Right renal pelvis (tissue), 4 donors: ENCODE measurements around the gene CCDC170. TPM values are rescaled to one million over a fixed set of nuclear protein-coding genes. Genes with fewer than 3 reads are reported as not detected.
"Not testable (repeated sequence)": the region's sequence is repeated elsewhere in the genome, so short reads cannot be mapped to it uniquely, and the experiment has no call there.

Source experiments
- DNase-seq, 4 donors: peaks; one replicate each; pipeline ENCODE4 v3.0.0-alpha.2; 2013; ENCODE audit warnings: low read depth in 4 of 4, low spot score in 3 of 4, missing footprints in 1 of 4
- polyA plus RNA-seq, 4 donors: library from polyadenylated mRNA; unstranded; fragments of 120-200 nt; gene quantifications; one replicate each; pipeline ENCODE4 v1.2.1, GENCODE V29; 2013; ENCODE audit not compliant: insufficient read length in 4 of 4

CCDC170 gene
- polyA plus RNA-seq, 4 donors, result 2.1 to 3.6 (median 2.8) TPM

DNA sequence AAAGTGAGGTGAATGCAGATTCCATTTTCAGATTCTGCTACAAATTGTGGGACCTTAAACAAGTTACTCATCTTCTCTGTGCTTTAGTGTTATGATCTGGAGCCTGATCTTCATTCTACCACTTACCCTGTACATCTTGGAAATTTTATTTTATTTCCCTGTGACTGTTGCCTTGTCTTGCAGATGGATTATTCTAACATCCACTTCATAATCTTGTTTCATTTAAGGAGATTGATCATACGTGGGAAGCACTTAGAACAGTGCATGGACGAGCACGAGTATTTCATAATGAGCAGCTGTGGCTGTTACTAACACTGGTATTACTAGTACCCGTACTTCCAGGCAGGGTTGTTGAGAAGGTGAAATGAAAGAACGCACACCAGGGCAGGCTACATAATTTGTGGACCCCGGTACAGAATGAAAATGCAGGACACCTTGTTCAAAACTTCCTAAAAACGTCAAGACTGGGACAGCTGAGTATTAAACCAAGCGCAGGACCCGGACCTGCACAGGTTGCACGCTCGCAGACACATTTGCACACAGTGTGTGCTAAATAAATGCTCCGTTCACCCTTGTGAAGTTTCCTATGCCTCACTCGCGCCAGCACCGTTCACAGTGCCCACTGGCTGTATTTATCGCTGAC is 535 bp upstream of the CCDC170 start:
- no peak for DNase-seq

DNA sequence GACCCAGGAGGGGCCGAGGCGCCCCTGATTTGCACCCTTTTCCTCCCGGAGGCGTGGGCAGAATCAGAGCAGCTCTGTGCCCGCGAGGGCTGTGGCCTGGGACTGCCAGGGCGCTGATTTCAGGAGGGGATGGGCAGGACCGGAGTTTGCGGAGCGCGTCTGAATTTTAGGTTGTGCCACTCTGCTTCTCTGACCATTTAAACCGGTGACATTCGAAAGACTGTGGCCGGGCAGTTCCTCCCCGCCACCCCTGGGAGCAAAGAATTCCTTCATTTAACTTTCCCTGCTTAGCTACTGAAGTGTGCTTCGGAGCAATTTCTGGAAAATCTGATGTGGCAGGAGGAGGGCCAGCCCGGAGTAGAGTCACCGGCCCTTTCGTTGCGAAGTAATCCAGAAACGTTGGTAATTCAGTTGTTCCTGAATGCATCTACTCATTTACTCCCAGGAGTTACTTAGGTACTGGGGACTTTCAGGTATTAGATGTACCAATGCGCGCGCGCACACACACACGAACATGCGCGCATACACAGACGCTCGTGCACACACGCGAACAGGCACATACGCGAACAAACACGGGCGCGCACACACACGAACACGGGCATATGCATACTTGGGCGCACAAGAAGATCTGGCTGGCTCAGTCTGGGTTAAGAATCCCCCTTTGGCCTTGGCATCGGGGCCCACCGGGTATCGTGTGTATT is 568 bp downstream of the CCDC170 start:
- DNase-seq, result peak in 3 of 4 donors; percentile 34 to 45 (median 38)

- DNase-seq, result no peak
Measured at GRCh38 chr6:151494936-151495320, 1.1 kb downstream of the CCDC170 start.

DNA sequence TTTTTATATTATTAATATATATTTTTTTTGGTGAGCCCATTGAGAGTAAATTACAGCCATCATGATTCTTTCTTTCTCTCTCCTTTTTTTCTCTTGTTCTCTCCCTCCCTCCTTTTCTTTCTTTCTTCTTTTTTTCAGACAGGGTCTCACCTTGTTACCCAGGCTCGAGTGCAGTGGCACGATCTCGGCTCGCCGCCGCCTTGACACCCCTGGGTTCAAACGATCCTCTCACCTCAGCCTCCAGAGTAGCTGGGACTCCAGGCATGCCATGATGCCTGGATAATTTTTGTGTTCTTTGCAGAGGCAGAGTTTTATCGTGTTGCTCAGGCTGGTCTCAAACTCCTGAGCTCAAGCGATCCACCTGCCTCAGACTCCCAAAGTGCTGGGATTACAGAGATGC is 1.6 kb downstream of the CCDC170 start:
- DNase-seq, result no peak

DNA sequence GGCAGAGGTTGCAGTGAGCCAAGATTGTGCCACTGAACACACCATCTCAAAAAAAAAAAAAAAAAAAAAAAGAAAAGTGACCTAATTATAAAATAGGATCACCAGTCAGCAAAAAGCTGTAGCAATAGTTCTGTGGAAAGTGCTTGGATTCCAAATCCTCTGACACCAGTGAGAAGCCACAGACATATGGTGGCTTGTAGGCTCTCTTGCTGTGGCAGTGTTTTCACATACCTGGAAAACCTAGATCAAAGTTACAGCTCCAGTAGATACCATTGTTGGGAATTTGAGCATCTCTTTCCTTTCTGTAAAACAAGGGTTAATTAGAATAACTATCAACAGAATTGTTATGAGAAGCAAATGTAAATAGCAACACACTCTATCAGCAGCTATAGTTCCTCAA is 4.1 kb downstream of the CCDC170 start:
- DNase-seq, result no peak

DNA sequence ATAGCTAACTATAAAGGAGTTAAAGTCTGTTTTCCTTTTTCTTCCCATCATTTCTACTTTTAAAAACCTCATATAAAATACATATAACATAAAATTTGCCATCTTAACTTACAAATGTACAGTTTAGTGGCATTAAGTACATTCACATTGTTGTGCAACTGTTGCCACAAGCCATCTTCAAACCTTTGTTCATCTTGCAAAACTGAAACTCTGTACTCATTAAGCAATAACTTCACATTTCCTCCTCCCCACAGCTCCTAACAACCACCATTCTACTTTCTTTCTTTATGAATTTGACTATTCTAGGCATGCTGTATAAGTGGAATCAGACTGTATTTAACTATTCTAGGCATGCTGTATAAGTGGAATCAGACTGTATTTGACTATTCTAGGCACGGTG is 4.5 kb downstream of the CCDC170 start:
- no peak for DNase-seq

DNA sequence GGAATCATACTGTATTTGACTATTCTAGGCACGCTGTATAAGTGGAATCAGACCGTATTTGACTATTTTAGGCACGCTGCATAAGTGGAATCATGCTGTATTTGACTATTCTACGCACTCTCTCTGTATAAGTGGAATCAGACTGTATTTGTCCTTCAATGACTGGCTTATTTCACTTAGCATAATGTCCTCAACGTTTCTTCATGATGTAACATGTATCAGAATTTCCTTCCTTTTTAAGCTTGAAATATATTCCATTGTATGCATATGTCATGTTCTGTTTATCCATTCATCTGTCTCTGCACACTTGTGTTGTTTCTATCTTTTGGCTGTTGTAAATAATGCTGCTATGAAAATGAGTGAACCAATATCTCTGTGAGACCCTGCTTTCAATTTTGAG is 5.7 kb downstream of the CCDC170 start:
- DNase-seq, result no peak

DNA sequence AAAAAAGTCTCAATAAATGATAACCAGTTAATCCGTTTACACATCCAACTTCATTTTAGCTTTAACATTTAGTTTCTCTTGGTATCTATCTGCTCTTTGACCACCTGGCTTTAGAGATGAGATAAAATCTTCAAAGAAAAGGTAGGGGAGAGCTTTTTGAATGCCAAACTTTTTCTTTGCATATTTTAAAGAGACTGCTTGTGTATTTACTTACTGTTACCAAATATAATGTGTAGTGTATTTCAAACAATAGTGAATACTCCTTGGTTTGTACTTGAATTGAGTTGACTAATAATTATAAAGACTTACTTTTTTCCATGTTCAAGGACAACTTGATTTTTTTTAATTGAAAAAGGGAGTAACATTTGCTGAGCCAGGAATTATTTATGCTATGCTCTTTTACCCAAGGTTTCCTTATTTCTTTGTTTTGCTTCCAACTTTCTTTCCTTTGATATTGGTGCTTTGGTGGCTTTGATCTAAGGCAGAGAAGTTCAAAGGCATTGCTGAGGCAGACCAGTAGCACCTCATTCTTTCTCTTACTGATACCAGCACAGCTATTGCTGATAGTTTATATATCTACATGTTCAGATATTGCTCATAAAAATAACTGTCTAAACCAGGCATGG is 7.8 kb downstream of the CCDC170 start:
- DNase-seq, result no peak

GRCh38 chr6:151502499-151502898 is 8.7 kb downstream of the CCDC170 start:
- no peak for DNase-seq

DNA sequence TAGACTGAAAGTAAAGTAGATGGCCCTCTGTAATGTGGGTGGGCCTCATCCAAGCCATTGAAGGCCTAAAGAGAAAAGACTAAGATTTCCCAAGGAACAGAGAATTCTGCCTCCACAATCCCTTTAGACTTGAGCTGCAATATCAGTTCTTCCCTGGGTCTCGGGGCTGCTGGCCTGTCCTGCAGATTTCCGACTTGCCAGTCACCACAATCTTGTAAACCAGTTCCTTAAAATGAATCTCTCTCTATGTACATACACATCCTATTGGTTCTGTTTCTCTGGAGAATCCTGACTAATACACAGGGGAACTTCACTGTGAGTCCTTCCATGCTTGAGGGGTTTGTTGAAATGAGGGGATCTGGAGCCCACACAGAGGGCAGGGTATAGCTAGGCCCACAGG is 12.9 kb downstream of the CCDC170 start:
- DNase-seq, result no peak

- no peak for DNase-seq
Measured at GRCh38 chr6:151509048-151509447, 15.2 kb downstream of the CCDC170 start.

DNA sequence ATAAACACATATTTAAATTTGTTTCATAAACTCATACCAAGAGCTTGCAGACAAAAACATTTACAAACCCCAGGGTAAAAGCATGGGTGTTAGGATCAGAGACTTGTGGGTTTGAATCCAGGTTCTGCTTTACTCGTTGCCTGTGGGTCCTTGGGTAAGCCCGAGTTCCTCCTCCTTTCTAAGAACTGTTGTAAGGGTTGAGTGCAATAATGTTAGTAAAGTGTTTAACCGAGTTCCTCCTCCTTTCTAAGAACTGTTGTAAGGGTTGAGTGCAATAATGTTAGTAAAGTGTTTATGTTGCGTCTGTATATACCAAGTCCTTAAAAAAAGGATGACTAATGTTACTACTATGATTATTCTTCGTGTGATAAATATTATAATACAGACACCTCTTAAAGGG is 18.7 kb downstream of the CCDC170 start:
- no peak for DNase-seq

DNA sequence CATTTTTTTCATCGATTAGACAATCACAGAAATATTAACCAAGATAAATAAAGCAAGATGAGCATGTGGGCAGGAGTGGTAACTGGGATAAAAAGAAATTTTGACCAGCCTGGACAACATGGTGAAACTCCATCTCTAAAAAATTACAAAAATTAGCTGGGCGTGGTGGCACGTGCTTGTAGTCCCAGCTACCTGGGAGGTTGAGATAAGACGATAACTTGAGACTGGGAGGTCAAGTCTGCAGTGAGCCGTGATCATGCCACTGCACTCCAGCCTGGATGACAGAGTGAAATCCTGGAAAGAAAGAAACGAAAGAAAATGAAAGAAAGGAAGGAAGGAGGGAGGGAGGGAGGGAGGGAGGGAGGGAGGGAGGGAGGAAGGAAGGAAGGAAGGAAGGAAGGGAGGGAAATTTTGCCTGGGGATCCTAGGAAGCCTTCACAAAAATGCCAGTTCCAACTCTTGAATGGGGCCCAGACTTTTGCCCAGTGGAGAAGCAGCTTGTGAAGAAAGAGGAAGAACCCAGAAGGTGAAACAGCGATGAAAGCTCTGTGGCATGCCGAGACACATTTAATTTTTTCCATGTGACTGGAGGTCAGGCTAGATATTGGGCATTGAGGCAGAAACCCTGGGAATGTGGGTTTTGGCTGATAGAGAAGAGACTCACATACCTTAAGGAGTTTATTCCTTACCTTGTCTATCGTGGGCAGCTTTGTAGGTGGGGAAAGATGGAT is 20.3 kb downstream of the CCDC170 start:
- no peak for DNase-seq

GRCh38 chr6:151518992-151519391 is 25.2 kb downstream of the CCDC170 start:
- not testable (repeated sequence) for DNase-seq

DNA sequence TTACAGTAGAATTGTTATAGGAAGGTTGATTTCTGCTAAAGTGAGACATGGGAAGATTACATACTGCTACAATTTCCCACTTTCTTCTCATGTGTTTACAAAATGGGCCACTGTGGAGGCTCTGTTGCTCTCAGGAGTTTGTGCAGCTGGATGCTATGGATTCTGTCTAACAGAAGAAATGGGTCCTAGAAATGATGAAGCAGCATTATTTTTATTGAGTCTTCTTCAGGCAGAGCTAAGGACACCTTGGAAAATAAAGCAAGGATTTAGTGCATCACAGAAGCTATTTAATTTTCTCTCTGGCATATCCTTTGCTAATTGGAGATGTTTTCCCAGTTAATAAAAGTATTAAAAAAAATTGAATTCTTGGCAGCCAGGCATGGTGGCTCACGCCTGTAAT is 29.2 kb downstream of the CCDC170 start:
- DNase-seq, result no peak

DNA sequence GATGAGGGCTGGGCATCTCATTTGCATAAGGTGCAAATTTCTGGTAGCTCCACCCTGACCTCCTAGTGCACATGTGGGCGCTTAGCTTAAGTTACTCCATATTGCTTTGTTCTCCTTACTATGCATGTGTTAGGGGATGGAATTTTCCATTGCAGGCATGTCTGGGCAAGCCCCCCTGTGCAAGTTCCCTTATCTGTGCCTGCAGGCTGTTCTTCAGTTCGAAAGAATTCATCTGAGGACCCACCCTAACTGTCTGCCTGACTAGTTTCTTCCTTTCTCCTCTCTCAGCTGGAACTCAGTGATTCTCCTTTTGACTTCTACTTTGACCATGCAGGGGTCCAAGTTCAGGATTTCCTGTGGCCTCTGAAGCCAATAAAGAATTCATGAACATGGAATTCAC is 30.2 kb downstream of the CCDC170 start:
- DNase-seq, result no peak

DNA sequence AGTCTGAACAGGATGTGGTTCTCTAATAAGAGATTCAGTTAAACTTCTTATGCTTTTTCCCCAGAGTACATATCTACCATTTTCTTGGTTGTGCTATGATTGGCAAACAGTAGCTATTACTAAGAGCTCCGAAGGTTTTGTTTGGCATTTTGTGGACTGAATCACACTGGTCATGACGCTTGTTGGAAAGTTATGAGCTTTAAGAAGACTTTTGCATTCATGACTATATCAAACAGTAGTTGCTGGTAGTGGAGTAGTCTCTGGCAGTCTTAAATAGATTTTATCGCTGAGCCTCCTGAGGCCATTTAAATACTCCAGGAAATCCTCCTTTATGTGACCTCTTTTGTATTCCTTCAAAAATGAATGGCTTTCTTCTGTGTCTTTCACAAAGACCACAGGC is 40.8 kb downstream of the CCDC170 start:
- no peak for DNase-seq

DNA sequence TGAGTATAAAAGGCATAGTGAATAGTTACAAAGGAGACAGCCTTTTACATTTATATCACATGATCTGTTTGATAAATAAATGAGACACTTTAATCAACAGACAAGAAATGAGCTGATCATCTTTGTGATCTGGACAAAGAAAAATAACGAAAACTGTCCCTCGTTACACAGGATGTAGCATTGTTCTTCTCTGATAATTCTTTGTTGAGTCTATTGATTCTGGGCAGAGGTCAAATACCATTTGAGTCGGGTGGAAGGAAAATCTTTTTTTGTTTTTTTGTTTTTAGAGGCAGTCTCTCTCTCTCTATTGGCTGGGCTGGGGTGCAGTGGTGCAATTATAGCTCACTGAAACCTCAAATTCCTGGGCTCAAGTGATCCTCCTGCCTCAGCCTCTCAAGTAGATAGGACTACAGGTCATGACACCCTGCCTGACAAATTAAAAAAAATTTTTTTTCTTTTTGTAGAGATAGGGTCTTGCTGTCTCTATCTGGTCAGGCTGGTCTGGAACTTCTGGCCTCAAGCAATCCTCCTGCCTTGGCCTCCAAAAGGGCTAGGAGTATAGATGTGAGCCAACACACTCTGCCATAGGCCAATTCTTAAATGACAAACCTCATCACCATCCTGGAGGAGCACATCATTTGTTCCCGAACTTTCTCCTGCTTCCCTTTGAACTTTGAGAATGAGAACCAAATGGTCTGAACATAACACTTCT is 41.8 kb downstream of the CCDC170 start:
- DNase-seq, result no peak

DNA sequence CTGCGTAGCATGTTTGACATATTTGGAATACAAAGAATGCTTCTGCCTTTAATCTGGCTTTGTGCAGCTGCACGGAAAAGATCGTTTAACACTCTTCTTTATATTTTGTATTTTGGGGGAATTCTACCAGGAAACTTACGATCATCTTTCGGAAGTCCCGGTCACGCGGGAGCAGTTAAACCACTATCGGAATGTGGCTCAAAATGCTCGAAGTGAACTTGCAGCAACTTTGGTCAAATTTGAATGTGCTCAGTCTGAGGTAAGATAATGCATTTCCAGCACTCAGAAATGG is 42.3 kb downstream of the CCDC170 start:
- DNase-seq, result no peak

DNA sequence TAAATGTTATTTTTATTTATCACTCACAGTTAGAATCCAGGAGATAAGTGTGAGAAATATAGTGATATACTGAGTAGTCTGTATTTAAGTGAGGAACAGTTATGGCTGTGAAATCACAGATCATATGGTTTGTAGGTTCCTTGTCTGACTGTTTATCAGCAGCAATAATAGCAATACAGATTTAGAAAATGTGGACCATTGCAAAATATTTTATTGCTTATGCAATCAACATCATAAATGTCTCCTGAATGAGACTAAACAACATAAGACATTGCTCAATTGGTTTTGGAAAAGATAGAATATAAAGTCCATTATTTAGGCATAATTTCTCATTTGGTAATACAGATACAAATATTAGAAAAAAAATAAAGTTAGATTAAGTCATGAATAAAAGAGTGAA is 43.7 kb downstream of the CCDC170 start:
- DNase-seq, result no peak
